ENCODE results near the gene DYSF.

The DYSF gene

GRCh38 chr2:71613953-71614925 lies 160.9 kb downstream of the DYSF start:
- TF ChIP-seq POLR2AphosphoS5 (IDR thresholded peaks at IDR 0.05; ENCODE audit: borderline replicate concordance, low read depth, low read length) (no peak), FOXP2 (optimal IDR thresholded peaks at IDR 0.05; ENCODE audit: control extremely low read depth, extremely low read length, insufficient read depth) (no peak), EZH2 (IDR thresholded peaks at IDR 0.05) (no peak)
- Histone ChIP-seq H3K36me3 (ENCODE audit: insufficient read depth, low read length) (no peaks in the 10 kb centered on the region), H3K27ac (no peak overlapping the region), H3K4me3 (no peak overlapping the region), H3K9me3 (ENCODE audit: low read depth, low read length) (no peaks in the 10 kb centered on the region), H3K9ac (ENCODE audit: insufficient read length) (no peak overlapping the region)
- no peak for DNase-seq (ENCODE audit: low read depth, low spot score)

- no peak for TF ChIP-seq EZH2 (IDR thresholded peaks at IDR 0.05)
- TF ChIP-seq POLR2AphosphoS5 (IDR thresholded peaks at IDR 0.05; ENCODE audit: borderline replicate concordance, low read depth, low read length) = no peak
- no peak for TF ChIP-seq FOXP2 (optimal IDR thresholded peaks at IDR 0.05; ENCODE audit: control extremely low read depth, extremely low read length, insufficient read depth)
These were observed 161.8 kb downstream of the DYSF start for GRCh38 chr2:71614976-71615766.

GRCh38 chr2:71615767-71616730 lies 162.7 kb downstream of the DYSF start:
- no peak for TF ChIP-seq POLR2AphosphoS5 (IDR thresholded peaks at IDR 0.05; ENCODE audit: borderline replicate concordance, low read depth, low read length)
- TF ChIP-seq EZH2 (IDR thresholded peaks at IDR 0.05) = no peak
- TF ChIP-seq FOXP2 (optimal IDR thresholded peaks at IDR 0.05; ENCODE audit: control extremely low read depth, extremely low read length, insufficient read depth) = no peak
- no peaks in the 10 kb centered on the region for H3K9me3 ChIP-seq (ENCODE audit: low read depth, low read length)
- no peak for DNase-seq (ENCODE audit: low read depth, low spot score)
- no peak overlapping the region for H3K27ac ChIP-seq
- H3K9ac ChIP-seq (ENCODE audit: insufficient read length) = no peak overlapping the region
- H3K36me3 ChIP-seq (ENCODE audit: insufficient read depth, low read length) = no peaks in the 10 kb centered on the region
- H3K4me3 ChIP-seq = no peak overlapping the region

More at GRCh38 chr2:71614976-71615766, 161.8 kb downstream of the DYSF start:
- no peak for DNase-seq (ENCODE audit: low read depth, low spot score)
- H3K9ac ChIP-seq (ENCODE audit: insufficient read length) = no peak overlapping the region
- H3K4me3 ChIP-seq = no peak overlapping the region
- no peaks in the 10 kb centered on the region for H3K36me3 ChIP-seq (ENCODE audit: insufficient read depth, low read length)
- no peak overlapping the region for H3K27ac ChIP-seq
- no peaks in the 10 kb centered on the region for H3K9me3 ChIP-seq (ENCODE audit: low read depth, low read length)

DNA sequence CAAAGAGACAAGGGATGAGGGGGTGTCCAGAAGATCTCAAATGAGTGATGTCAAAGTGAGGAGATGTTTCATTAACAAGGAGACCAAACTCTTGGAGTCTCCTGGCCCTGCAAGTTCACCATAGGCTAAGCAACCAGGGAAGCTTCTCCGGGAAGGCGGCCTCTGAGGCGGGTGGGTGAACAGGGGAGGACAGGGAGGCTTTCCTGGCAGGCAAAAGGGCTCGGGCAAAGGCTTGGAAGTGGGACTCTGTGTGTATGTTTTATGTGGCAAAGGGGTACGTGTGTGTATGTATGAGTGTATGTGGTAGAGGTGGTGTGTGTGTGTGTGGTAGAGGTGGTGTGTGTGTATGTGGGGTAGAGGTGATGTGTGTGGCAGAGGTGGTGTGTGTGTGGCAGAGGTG lies 163.9 kb downstream of the DYSF start:
- Histone ChIP-seq H3K36me3 (ENCODE audit: insufficient read depth, low read length) (no peaks in the 10 kb centered on the region), H3K4me3 (no peak overlapping the region)

GRCh38 chr2:71618327-71619113 lies 165.2 kb downstream of the DYSF start:
- Histone ChIP-seq H3K36me3 (ENCODE audit: insufficient read depth, low read length) (no peaks in the 10 kb centered on the region), H3K9ac (ENCODE audit: insufficient read length) (no peak overlapping the region), H3K4me3 (no peak overlapping the region), H3K9me3 (ENCODE audit: low read depth, low read length) (no peaks in the 10 kb centered on the region), H3K27ac (peak overlapping the region; percentile 57)
- TF ChIP-seq POLR2AphosphoS5 (IDR thresholded peaks at IDR 0.05; ENCODE audit: borderline replicate concordance, low read depth, low read length) = no peak
- TF ChIP-seq EZH2 (IDR thresholded peaks at IDR 0.05) = no peak
- TF ChIP-seq FOXP2 (optimal IDR thresholded peaks at IDR 0.05; ENCODE audit: control extremely low read depth, extremely low read length, insufficient read depth) = no peak
- DNase-seq (ENCODE audit: low read depth, low spot score) = no peak

More for the DNA sequence above, 163.9 kb downstream of the DYSF start:
- H3K9ac ChIP-seq (ENCODE audit: insufficient read length) = no peak overlapping the region
- TF ChIP-seq EZH2 (IDR thresholded peaks at IDR 0.05) = no peak
- TF ChIP-seq POLR2AphosphoS5 (IDR thresholded peaks at IDR 0.05; ENCODE audit: borderline replicate concordance, low read depth, low read length) = no peak
- TF ChIP-seq FOXP2 (optimal IDR thresholded peaks at IDR 0.05; ENCODE audit: control extremely low read depth, extremely low read length, insufficient read depth) = no peak
- no peak for DNase-seq (ENCODE audit: low read depth, low spot score)
- H3K27ac ChIP-seq = no peak overlapping the region
- no peaks in the 10 kb centered on the region for H3K9me3 ChIP-seq (ENCODE audit: low read depth, low read length)

DNA sequence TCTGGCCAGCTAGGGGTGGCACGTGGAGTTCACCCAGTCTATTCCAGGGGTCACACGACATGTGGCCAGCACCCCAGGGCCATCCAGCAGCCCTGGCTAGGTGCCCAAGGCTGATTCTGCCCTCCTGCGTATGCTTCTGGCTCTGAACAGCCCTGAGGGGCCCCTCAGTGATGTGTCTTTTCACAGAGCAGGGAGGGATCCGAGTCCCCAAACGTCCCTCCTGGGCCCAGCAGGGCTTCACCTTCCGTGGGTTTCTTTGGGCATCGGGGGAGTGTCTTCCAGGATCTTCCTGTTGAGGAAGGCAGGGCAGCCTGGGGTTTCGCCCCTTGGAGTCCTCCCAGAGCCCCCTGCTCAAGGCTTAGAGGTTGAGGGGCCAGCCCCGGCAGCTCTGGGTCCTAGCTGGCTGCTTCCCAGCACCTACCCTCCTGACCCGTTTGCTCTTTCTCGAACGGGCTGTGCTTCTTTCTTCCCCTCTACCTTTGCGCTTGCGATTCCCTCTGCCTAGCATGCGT lies 165.9 kb downstream of the DYSF start:
- no peaks in the 10 kb centered on the region for H3K36me3 ChIP-seq (ENCODE audit: insufficient read depth, low read length)
- peak overlapping the region; percentile 57; the same call in 1 of the 2 replicates for H3K27ac ChIP-seq
- TF ChIP-seq FOXP2 (optimal IDR thresholded peaks at IDR 0.05; ENCODE audit: control extremely low read depth, extremely low read length, insufficient read depth) (no peak), POLR2AphosphoS5 (IDR thresholded peaks at IDR 0.05; ENCODE audit: borderline replicate concordance, low read depth, low read length) (no peak), EZH2 (IDR thresholded peaks at IDR 0.05) (no peak)
- no peak overlapping the region for H3K9ac ChIP-seq (ENCODE audit: insufficient read length)
- H3K4me3 ChIP-seq = no peak overlapping the region
- no peaks in the 10 kb centered on the region for H3K9me3 ChIP-seq (ENCODE audit: low read depth, low read length)
- DNase-seq (ENCODE audit: low read depth, low spot score) = no peak

DNA sequence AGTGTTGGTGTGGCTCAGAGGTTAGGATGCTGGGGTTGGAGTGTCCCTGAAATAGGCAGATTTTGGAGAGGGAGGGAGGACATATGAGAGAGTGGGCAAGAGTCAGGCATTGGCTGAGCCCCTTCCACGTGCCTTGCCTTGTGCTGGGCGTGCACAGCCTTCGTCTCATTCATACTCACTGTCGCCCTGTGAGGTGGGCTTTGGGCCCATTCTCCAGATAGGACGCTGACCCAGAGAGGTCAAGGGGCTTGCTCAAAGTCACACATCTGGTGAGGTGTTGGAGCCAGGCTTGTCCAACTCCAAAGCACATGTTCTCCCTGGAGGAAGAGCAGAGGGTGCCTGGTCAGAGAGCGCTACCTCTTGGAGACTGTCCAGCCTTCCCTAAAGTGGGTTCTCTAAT lies 166.8 kb downstream of the DYSF start:
- Histone ChIP-seq H3K4me3 (no peak overlapping the region), H3K27ac (no peak overlapping the region), H3K36me3 (ENCODE audit: insufficient read depth, low read length) (no peaks in the 10 kb centered on the region), H3K9ac (ENCODE audit: insufficient read length) (no peak overlapping the region), H3K9me3 (ENCODE audit: low read depth, low read length) (no peaks in the 10 kb centered on the region)
- DNase-seq (ENCODE audit: low read depth, low spot score) = no peak
- TF ChIP-seq POLR2AphosphoS5 (IDR thresholded peaks at IDR 0.05; ENCODE audit: borderline replicate concordance, low read depth, low read length) (no peak), FOXP2 (optimal IDR thresholded peaks at IDR 0.05; ENCODE audit: control extremely low read depth, extremely low read length, insufficient read depth) (no peak), EZH2 (IDR thresholded peaks at IDR 0.05) (no peak)

All from SK-N-MC (cell line).